GM18517 (cell line): ENCODE results near the gene DIP2B.

Experiments used
- ATAC-seq: cut with Tn5 transposase; IDR thresholded peaks from one replicate; pipeline ENCODE4 v1.9.1; 2021; ENCODE audit warnings: mild to moderate bottlenecking, moderate library complexity; ENCODE audit not compliant: unreplicated experiment

The DIP2B gene

DNA sequence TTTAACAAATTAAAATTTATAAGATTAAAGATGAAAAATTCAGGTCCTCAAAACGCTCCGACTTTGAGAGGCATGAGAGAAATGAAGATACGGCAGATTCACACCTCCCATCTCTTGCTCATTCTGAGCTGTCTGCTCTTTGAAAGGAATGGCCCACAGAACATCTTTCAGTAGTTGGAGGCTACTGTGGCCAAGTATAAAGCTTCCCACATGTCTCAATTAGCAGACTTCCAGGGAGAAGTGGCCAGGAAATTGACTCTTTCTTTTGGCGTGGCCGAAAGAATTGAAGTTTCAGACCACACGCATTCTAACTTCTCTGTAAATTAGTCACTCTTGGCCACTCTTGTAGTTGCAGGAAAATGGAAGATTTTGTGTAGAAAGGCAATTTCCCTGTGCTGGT lies 129.2 kb downstream of the DIP2B start:
- no peak for ATAC-seq

DNA sequence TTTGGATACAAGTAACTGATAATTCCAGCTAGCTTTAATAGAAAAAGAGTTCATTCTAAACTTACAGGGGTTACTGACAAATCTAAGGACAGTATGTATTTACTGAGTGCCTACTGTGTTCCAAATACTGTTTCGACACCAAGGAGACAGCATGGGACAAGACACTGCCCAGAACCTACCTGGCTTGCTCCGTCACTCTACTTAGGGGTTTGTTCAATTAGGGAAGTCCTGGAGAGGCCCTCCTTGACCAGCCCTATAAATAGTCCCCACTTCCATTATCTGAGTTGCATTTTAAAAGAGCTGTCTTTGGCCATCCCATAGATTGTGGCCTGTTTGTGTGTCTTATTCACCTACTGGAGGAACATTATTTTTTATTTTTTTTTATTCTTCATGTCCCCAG lies 129.6 kb downstream of the DIP2B start:
- ATAC-seq = no peak

GRCh38 chr12:50635364-50635763 lies 130.6 kb downstream of the DIP2B start:
- no peak for ATAC-seq

GRCh38 chr12:50635857-50636256 lies 131.1 kb downstream of the DIP2B start:
- ATAC-seq = no peak

DNA sequence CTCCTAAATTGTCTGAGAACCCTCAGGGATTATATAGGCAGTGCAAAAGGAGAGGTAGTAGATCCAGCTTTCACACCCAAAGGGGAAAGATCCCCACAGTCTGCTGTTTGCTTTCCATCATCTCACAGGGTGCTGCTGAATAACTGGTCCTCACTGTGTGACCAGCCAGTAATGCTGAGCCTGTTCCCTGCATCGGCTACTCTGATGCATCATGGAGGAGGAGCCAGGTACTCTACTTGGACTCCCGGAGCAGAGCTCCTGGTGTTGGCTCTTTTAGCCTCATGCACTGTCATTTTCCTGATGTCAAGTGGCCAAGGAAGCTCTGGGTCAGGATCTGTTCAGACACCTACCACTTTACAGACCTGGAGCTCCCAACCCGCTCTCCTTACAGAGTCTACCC lies 131.7 kb downstream of the DIP2B start:
- ATAC-seq = no peak

GRCh38 chr12:50637870-50638481 lies 133.2 kb downstream of the DIP2B start:
- no peak for ATAC-seq

- no peak for ATAC-seq
Observed at GRCh38 chr12:50638482-50638880, 133.7 kb downstream of the DIP2B start.

GRCh38 chr12:50639721-50640120 lies 134.9 kb downstream of the DIP2B start:
- no peak for ATAC-seq

DNA sequence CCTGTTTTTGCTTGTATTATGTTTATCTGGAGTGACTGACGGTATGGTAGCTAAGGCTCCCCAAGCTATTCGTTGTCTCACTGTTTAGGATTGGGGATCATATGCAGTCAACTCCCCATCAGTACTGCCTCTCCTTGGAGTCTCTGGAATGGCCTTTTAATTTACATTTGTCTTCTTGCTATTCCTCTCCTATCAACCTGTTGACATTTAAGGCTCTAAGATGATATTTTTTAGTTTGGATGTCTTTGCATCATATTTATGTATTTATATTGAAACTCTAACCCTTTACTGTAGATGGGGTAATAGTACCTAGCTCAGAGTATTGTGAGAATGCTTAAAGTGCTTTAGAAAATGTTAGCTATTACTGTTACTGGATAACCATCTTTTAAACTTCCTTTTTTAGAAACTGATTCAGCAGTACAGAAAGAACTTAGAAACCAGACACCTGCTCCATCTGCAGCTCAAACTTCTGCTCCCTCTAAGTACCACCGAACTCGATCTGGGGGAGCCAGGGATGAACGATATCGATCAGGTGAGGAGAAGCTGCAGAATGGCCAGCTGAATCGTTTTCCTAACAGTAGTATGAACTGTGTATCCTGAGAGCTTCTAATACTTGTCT lies 135.6 kb downstream of the DIP2B start:
- no peak for ATAC-seq

- no peak for ATAC-seq
Observed at GRCh38 chr12:50641566-50641965, 136.8 kb downstream of the DIP2B start.

DNA sequence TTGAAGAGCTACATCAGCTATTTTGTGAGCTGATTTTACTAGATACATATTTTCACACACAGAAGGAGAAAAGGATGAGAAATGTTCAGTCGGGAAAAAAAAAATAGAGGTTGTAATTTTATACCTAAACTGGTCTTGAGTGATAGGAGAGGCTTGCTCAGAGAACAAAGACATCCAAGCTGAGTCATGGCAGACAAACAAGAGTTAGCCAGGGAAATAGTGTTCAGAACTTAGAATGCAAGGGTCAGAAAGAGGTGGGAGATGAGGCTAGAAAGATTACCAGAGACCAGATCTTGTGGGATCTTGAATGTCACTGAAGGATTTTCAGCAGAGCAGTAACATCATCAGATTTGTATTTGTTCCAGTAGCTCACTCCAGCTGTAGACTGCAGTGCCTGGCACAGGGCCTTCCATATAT lies 137.3 kb downstream of the DIP2B start:
- no peak for ATAC-seq

GRCh38 chr12:50642761-50643160 lies 138.0 kb downstream of the DIP2B start:
- ATAC-seq = no peak

DNA sequence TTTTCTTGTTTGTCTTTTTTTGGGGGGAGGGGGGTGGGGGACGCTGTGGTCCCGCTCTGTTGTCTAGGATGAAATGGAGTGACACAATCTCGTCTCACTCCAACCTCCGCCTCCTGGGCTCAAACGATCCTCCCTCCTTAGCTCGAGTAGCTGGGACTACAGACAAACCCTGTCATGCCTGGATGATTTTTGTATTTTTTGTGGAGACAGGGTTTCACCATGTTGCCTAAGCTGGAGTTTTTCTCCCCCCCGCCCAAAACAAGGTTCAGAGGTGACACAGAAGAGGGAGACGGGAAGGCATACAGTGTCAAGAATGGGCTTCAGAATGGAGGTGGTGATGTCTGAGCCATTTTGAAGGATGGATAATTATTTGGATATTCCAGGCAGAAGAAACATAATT lies 142.2 kb downstream of the DIP2B start:
- no peak for ATAC-seq

- ATAC-seq = no peak
Observed at GRCh38 chr12:50647479-50647878, 142.7 kb downstream of the DIP2B start.

- ATAC-seq = no peak
Observed at GRCh38 chr12:50650285-50650684, 145.5 kb downstream of the DIP2B start.

- ATAC-seq = no peak
Observed at GRCh38 chr12:50655374-50655921, 150.7 kb downstream of the DIP2B start.

GRCh38 chr12:50659260-50659659 lies 154.5 kb downstream of the DIP2B start:
- ATAC-seq = no peak

DNA sequence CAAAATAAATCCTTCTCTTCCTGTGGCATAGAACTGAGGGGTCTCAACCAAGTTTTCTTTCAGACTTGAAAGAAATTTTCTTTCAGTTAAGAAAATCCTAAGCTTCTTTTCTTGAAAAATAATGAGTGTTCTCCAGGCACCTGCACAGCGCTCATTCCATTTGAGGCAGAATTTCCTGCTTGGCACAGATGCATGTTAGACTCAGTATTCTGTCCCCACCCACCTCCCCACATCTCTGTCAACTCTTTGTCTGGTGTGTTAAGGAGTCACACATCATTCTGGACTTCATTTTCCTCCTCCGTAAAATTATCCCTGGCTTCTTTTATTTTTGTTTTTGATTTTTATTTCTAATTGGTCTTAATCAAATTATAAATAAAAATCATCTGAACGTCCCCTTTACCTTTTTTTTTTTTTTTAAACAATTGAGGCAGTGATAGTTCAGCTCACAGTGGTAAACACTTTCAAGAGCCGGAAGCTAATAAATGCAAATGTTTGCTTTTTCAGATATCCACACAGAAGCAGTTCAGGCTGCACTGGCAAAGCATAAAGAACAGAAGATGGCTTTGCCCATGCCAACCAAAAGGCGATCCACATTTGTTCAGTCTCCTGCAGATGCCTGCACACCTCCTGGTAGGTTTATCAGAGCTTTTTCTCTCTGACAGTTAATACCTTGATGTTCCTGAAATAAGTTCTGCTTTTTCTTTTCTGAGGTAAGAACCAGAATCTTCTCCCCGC lies 155.1 kb downstream of the DIP2B start:
- ATAC-seq = no peak

- no peak for ATAC-seq
Observed at GRCh38 chr12:50660425-50660822, 155.6 kb downstream of the DIP2B start.

DNA sequence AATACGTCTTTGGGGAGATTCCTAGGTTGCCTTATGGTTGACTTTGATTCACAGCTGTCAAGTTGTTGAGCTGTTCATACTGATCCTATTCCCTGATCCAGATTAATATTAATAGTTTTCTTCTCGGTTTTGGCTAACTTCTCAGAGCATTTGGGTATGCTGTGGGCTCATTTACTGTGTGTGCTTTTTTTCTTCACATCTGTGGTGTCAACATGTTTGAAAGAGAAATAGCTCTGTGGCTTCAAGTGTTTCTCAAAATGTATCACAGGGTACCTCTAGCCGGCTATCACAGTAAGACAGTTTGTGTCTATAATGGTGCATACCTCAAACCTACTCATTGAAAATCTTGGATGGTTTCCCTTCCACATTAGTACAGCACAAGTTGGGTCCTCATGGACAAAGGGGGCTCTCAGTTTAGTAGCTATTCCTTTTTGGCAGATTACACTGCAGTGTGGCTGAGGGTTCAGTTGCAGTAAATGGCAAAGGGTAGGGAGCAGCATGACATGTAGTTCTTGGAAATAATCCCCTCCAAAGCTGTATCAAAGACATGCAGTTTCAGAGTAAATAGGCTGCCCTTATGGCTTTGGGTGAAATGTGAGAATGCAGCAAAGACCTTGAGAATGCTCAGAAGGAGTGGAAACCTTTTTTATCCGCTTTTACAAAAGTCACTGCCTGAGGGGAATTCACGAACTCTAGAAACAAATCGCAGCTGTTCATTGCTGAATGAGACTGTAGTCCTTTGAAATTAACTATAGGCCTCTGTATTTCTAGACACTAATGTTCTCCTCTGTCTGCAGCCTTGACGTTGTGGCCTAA lies 156.7 kb downstream of the DIP2B start:
- ATAC-seq = no peak

- no peak for ATAC-seq
Observed at GRCh38 chr12:50662116-50662510, 157.3 kb downstream of the DIP2B start.
